Adipose tissue (tissue), 3 donors: ENCODE results near the gene ETV3. TPM values are rescaled to one million over a fixed set of nuclear protein-coding genes. Genes with fewer than 3 reads are reported as not detected.

ENCODE experiments used
- H3K27ac ChIP-seq: one replicate; pipeline ENCODE4 v1.5.1; 2013; ENCODE audit warnings: low read depth, low read length
- WGBS, 3 donors: extraction: QIAGEN DNeasy Blood & Tissue Kit; methylation state at CpG; one replicate each; pipeline ENCODE4 v1.1.7; 2013; 5-methylcytosine and 5-hydroxymethylcytosine counted together
- polyA plus RNA-seq, 3 donors: library from polyadenylated mRNA; stranded (reverse); fragments of 200-250 nt; gene quantifications; one replicate each; pipeline ENCODE4 v1.2.3, GENCODE V29; 2013
- donor health status: healthy with polysubstance abuse.
- donor health status: Bipolar disorder and iron deficiency.
- donor health status: healthy.

ETV3 gene
- polyA plus RNA-seq, 3 donors = 3.4 to 18.4 (median 12.8) TPM

DNA sequence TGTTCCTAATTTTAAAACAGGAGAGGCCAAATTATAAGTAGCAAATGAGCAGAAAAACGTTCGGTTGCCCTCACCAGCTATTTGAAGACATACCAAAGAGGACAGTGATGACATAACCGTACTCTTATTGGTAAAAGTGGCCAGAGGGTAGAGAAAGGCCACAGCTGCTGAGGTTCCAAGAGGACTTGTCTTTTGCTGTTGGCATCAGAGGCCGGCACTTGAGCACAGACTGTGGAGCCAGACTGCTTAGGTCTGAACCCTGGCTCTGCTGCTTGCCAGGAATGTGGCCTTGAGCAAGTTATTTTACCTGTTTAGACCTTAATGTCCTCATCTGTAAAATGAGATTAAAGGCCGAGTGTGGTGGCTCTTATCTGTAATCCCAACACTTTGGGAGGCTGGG, 53.5 kb downstream of the ETV3 start:
- no peak overlapping the region for H3K27ac ChIP-seq
- 48 to 87% (median 83%) methylated on average over 5 of the region's 5 CpGs for WGBS, 3 donors

GRCh38 chr1:157081707-157082106, 56.5 kb downstream of the ETV3 start:
- H3K27ac ChIP-seq = no peak overlapping the region
- 74 to 82% (median 74%) methylated on average over 5 of the region's 5 CpGs for WGBS, 3 donors

GRCh38 chr1:157080714-157081113, 57.5 kb downstream of the ETV3 start:
- 84 to 89% (median 87%) methylated on average over 10 of the region's 10 CpGs for WGBS, 3 donors
- H3K27ac ChIP-seq = no peak overlapping the region

DNA sequence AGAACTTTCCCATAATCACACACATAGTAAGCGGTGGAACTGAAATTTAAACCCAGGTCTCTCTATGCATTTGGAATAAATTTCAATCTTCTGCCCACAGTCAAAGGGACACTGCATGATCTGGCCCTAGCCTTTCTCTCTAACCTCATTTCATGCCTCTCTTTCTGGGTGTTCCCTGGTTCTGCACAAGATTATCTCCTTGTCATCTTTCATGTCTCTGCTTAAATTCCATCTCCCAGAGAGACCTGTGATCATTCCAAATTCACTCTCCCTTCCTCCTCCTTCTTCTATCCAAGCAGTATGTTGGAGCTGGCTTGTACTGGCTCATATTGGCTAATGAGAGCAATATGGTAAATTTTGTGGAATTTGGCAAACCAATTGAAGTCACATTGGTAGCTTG, 60.8 kb downstream of the ETV3 start:
- H3K27ac ChIP-seq = no peak overlapping the region
- WGBS, 3 donors = 91 to 100% (median 100%) methylated on average over 1 of the region's 1 CpG

GRCh38 chr1:157073944-157074685, 64.1 kb downstream of the ETV3 start:
- 24 to 26% (median 25%) methylated on average over 33 to 34 of the region's 35 CpGs for WGBS, 3 donors

More at GRCh38 chr1:157073944-157074685, 64.1 kb downstream of the ETV3 start:
- H3K27ac ChIP-seq = no peak overlapping the region

Other genes starting within 250 kb of the ETV3 start
- gene PEAR1, start 244.7 kb downstream of the ETV3 start, polyA plus RNA-seq = 10 to 100 TPM in 2 of 3 donors, 1 to 10 TPM in 1; 3.3 to 14.3 (median 11.6) TPM
- gene LRRC71, start 217.8 kb downstream of the ETV3 start, polyA plus RNA-seq = 1 to 10 TPM in 1 of 3 donors, under 1 TPM in 2; 0.03 to 1.6 (median 0.16) TPM
- gene ARHGEF11, start 92.7 kb downstream of the ETV3 start, polyA plus RNA-seq = 10 to 100 TPM in 2 of 3 donors, 1 to 10 TPM in 1; 7.2 to 18.1 (median 15.2) TPM
- gene ETV3L, start 38.6 kb downstream of the ETV3 start, polyA plus RNA-seq = not detected